PC-3 (cell line): ENCODE data around the gene C7orf33.

Source experiments
- EZH2 ChIP-seq: fragments of 300-600 bp; sonication (generic); IDR thresholded peaks from one replicate; pipeline ENCODE4 v1.6.1; 2017; ENCODE audit warnings: antibody characterized with exemption, mild to moderate bottlenecking, low read length; ENCODE audit not compliant: unreplicated experiment
- TF ChIP-seq, protein P1 (sequence below): fragments of 300-600 bp; sonication (generic); conservative IDR thresholded peaks from 2 replicates; pipeline ENCODE4 v1.5.1; 2017; ENCODE audit warnings: antibody characterized with exemption, low read depth, mild to moderate bottlenecking, low read length

- TF ChIP-seq EZH2: no peak
- TF ChIP-seq, protein P1, sequence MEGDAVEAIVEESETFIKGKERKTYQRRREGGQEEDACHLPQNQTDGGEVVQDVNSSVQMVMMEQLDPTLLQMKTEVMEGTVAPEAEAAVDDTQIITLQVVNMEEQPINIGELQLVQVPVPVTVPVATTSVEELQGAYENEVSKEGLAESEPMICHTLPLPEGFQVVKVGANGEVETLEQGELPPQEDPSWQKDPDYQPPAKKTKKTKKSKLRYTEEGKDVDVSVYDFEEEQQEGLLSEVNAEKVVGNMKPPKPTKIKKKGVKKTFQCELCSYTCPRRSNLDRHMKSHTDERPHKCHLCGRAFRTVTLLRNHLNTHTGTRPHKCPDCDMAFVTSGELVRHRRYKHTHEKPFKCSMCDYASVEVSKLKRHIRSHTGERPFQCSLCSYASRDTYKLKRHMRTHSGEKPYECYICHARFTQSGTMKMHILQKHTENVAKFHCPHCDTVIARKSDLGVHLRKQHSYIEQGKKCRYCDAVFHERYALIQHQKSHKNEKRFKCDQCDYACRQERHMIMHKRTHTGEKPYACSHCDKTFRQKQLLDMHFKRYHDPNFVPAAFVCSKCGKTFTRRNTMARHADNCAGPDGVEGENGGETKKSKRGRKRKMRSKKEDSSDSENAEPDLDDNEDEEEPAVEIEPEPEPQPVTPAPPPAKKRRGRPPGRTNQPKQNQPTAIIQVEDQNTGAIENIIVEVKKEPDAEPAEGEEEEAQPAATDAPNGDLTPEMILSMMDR: no peak
Observed at GRCh38 chr7:148628011-148628410, 37.4 kb downstream of the C7orf33 start.
